ENCODE data around the gene LSR.
"Not testable (repeated sequence)": the region's sequence is repeated elsewhere in the genome, so short reads cannot be mapped to it uniquely, and the experiment has no call there.

LSR gene

GRCh38 chr19:35267353-35267817, 18.6 kb downstream of the LSR start:
- peak; percentile 32 to 46 (median 43) for DNase-seq (ENCODE audit: low read depth in 3 of 3)

- peak; percentile 44 to 62 (median 54) for DNase-seq (ENCODE audit: low read depth in 3 of 3)
Observed at GRCh38 chr19:35267818-35268535, 19.2 kb downstream of the LSR start.

- DNase-seq (ENCODE audit: low read depth in 3 of 3): peak in 2 of 3 experiments; percentile 23 to 43
Observed at GRCh38 chr19:35268536-35269437, 20.0 kb downstream of the LSR start, which contains the start of gene USF2. Gene USF2 (plus strand): TSS chr19:35268962. CDS start chr19:35269102, 140 bp downstream.

GRCh38 chr19:35269438-35270117, 20.8 kb downstream of the LSR start:
- peak; percentile 52 to 59 (median 58) for DNase-seq (ENCODE audit: low read depth in 3 of 3)

- no peak for DNase-seq (ENCODE audit: low read depth in 3 of 3)
Observed at GRCh38 chr19:35270381-35270811, 21.6 kb downstream of the LSR start.

GRCh38 chr19:35271546-35271945, 22.7 kb downstream of the LSR start:
- DNase-seq (ENCODE audit: low read depth in 3 of 3): no peak

- no peak for DNase-seq (ENCODE audit: low read depth in 3 of 3)
Observed at GRCh38 chr19:35272122-35272719, 23.4 kb downstream of the LSR start.

GRCh38 chr19:35272954-35273649, 24.3 kb downstream of the LSR start:
- DNase-seq (ENCODE audit: low read depth in 3 of 3): no peak

- DNase-seq (ENCODE audit: low read depth in 3 of 3): no peak
Observed at GRCh38 chr19:35273686-35274259, 25.0 kb downstream of the LSR start.

- DNase-seq (ENCODE audit: low read depth in 3 of 3): no peak
Observed at GRCh38 chr19:35274323-35274722, 25.5 kb downstream of the LSR start.

- no peak for DNase-seq (ENCODE audit: low read depth in 3 of 3)
Observed at GRCh38 chr19:35276706-35277281, 28.0 kb downstream of the LSR start.

- no peak for DNase-seq (ENCODE audit: low read depth in 3 of 3)
Observed at GRCh38 chr19:35278578-35279284, 29.9 kb downstream of the LSR start.

- no peak for DNase-seq (ENCODE audit: low read depth in 3 of 3)
Observed at GRCh38 chr19:35279374-35279773, 30.6 kb downstream of the LSR start.

- DNase-seq (ENCODE audit: low read depth in 3 of 3): no peak
Observed at GRCh38 chr19:35279985-35280821, 31.4 kb downstream of the LSR start.

GRCh38 chr19:35281303-35281702, 32.5 kb downstream of the LSR start:
- no peak for DNase-seq (ENCODE audit: low read depth in 3 of 3)

- DNase-seq (ENCODE audit: low read depth in 3 of 3): no peak
Observed at GRCh38 chr19:35284153-35285094, 35.6 kb downstream of the LSR start.

GRCh38 chr19:35285095-35285449, 36.3 kb downstream of the LSR start:
- DNase-seq (ENCODE audit: low read depth in 3 of 3): no peak

- not testable (repeated sequence) for DNase-seq (ENCODE audit: low read depth in 3 of 3)
Observed at GRCh38 chr19:35285465-35285864, 36.7 kb downstream of the LSR start.

All from stimulated activated CD4-positive, alpha-beta T cell treated with anti-CD3 and anti-CD28 coated beads, TNF-alpha, amount 100 ng/mL, for 4 hours (primary cell).